K562 (cell line): ENCODE data around the gene CFAP53. TPM values are rescaled to one million over a fixed set of nuclear protein-coding genes. Genes with fewer than 3 reads are reported as not detected.
A peak's percentile ranks its signal among the peaks of the same experiment; 100 is the strongest.

ENCODE experiments used
- ATAC-seq: fragments of 200-7000 bp; cut with Tn5 transposase; 3 replicates; pipeline ENCODE4 v1.9.1; 2020; ENCODE audit warnings: moderate library complexity
- BruUV-seq: library from RNA; stranded (reverse); fragments of 400-500 nt; replicated peaks from 2 replicates; lab custom pipeline; 2021; lab: Mats Ljungman, UMichigan
- CTCF ChIA-PET: fragments of 300-600 bp; formaldehyde crosslinking; extraction: SDS; loops from one replicate; lab custom pipeline; 2021; ENCODE audit warnings: low intra/inter-chr PET ratio; lab: Yijun Ruan, JAX
- POLR2A ChIA-PET: fragments of 300-600, 350-650 bp; sonication (Branson Sonifier 250); formaldehyde crosslinking; extraction: SDS; loops from one replicate; lab custom pipeline; 2021; ENCODE audit warnings: antibody characterized with exemption, inconsistent platforms; lab: Yijun Ruan, JAX
- DNase-seq, 4 experiments: peaks; one replicate each; pipeline versions ENCODE4 v3.0.0 to v3.0.0-alpha.2; 2011 to 2018; ENCODE audit warnings: low spot score in 3 of 4, mixed read lengths in 3 of 4; ENCODE audit errors: extremely low read depth in 1 of 4
- FAIRE-seq: peaks from 2 replicates; lab custom pipeline; 2011; peaks lifted over from hg19 to GRCh38; lab: Jason Lieb, UNC
- H2AFZ ChIP-seq: 2 replicates; pipeline ENCODE4 v1.6.0; 2011; ENCODE audit warnings: low read depth, low read length, control low read depth, inconsistent platforms
- H3K27ac ChIP-seq: fragments of 200-600 bp; 3 replicates; pipeline ENCODE4 v1.8.0; 2011; ENCODE audit warnings: low read depth, mild to moderate bottlenecking, control low read depth, inconsistent platforms, low read length, moderate library complexity, mixed read lengths; ENCODE audit errors: extremely low read depth
- H3K27me3 ChIP-seq, 2 experiments: fragments of 300-600 bp in 1 of 2; 2 replicates in 1 of 2; 3 replicates in 1 of 2; pipeline versions ENCODE4 v1.6.0 to v1.8.0; 2011; ENCODE audit warnings: inconsistent platforms in 2 of 2, low read length in 2 of 2, mild to moderate bottlenecking in 1 of 2, mixed read lengths in 1 of 2, moderate library complexity in 1 of 2; ENCODE audit not compliant: control insufficient read depth in 2 of 2, insufficient read depth in 2 of 2
- H3K36me3 ChIP-seq: fragments of 300-600 bp; 3 replicates; pipeline ENCODE4 v1.8.0; 2011; ENCODE audit warnings: mild to moderate bottlenecking, low read length, inconsistent platforms; ENCODE audit not compliant: control insufficient read depth, insufficient read depth
- H3K4me1 ChIP-seq, 2 experiments: fragments of 200-600 bp in 1 of 2; replicated peaks in 1 of 2; 2 replicates in 1 of 2; 3 replicates in 1 of 2; pipeline versions ENCODE4 v1.5.1 to v1.8.0; 2011; ENCODE audit warnings: inconsistent platforms in 2 of 2, low read length in 2 of 2, mild to moderate bottlenecking in 1 of 2, mixed read lengths in 1 of 2, moderate library complexity in 1 of 2; ENCODE audit not compliant: control insufficient read depth in 2 of 2, insufficient read depth in 2 of 2
- H3K4me2 ChIP-seq: 2 replicates; pipeline ENCODE4 v1.6.1; 2011; ENCODE audit warnings: low read length, control low read depth, inconsistent platforms, mixed read lengths; ENCODE audit not compliant: insufficient read depth
- H3K4me3 ChIP-seq: fragments of 200-600 bp; sonication (generic), shearing (Covaris generic); 2 replicates; pipeline ENCODE4 v1.5.1; 2016; ENCODE audit warnings: control low read depth, inconsistent platforms
- H3K79me2 ChIP-seq: fragments of 200-600 bp; 3 replicates; pipeline ENCODE4 v1.8.0; 2011; ENCODE audit warnings: low read length, inconsistent platforms; ENCODE audit not compliant: control insufficient read depth, insufficient read depth
- H3K9ac ChIP-seq, 2 experiments: 2 replicates each; pipeline versions ENCODE4 v1.6.0 to v1.6.1; 2011; ENCODE audit warnings: low read depth in 2 of 2, low read length in 2 of 2, control low read depth in 1 of 2, inconsistent platforms in 1 of 2, mild to moderate bottlenecking in 1 of 2, mixed read lengths in 1 of 2; ENCODE audit not compliant: insufficient read depth in 1 of 2
- H3K9me1 ChIP-seq: one replicate; pipeline ENCODE4 v1.6.0; 2011; ENCODE audit warnings: inconsistent platforms, mild to moderate bottlenecking, low read length, moderate library complexity; ENCODE audit not compliant: control insufficient read depth, insufficient read depth
- H3K9me3 ChIP-seq: replicated peaks from 2 replicates; pipeline ENCODE4 v1.5.1; 2011; ENCODE audit warnings: low read depth, low read length, inconsistent platforms; ENCODE audit not compliant: control insufficient read depth, insufficient read depth
- H4K20me1 ChIP-seq: replicated peaks from 2 replicates; pipeline ENCODE4 v1.6.1; 2011; ENCODE audit warnings: low read length, inconsistent platforms, mixed read lengths; ENCODE audit not compliant: control insufficient read depth, insufficient read depth
- C11orf30 ChIP-seq: fragments of 450-650 bp; IDR thresholded peaks from 2 replicates; pipeline ENCODE4 v1.6.1; 2016; ENCODE audit warnings: low read depth, mild to moderate bottlenecking
- CEBPB ChIP-seq: fragments of 450-650 bp; IDR thresholded peaks from 2 replicates; pipeline ENCODE4 v1.6.1; 2016; ENCODE audit warnings: missing genetic modification characterization, missing compliant biosample characterization
- CEBPG ChIP-seq, 3 experiments: fragments of 200-800 bp in 1 of 3; sonication (Bioruptor generic) in 1 of 3; sonication (generic) in 1 of 3; formaldehyde crosslinking in 1 of 3; IDR thresholded peaks in 2 of 3; conservative IDR thresholded peaks in 1 of 3; 2 replicates each; pipeline versions ENCODE4 v1.6.1 to v1.8.0; 2016 to 2022; ENCODE audit warnings: missing compliant biosample characterization in 2 of 3, missing genetic modification characterization in 2 of 3, mild to moderate bottlenecking in 1 of 3, missing genetic modification reagents in 1 of 3
- WGBS: fragments of 100-300 bp; shearing (Covaris generic); methylation state at CpG from one replicate; pipeline ENCODE4 v1.1.6; 2016; ENCODE audit warnings: low coverage, mixed read lengths; ENCODE audit not compliant: insufficient coverage; ENCODE audit errors: missing lambda C conversion rate; 5-methylcytosine and 5-hydroxymethylcytosine counted together
- in situ Hi-C: fragments of 300-500 bp; cut with MboI; formaldehyde crosslinking; loops from 4 replicates; pipeline ENCODE4 v1.15.0; 2018; ENCODE audit warnings: inconsistent platforms, mixed read lengths
- intact Hi-C: fragments of 100-400 bp; cut with micrococcal nuclease; formaldehyde crosslinking; loops from 2 replicates; pipeline ENCODE4 v1.14.2; 2022
- polyA plus RNA-seq, 8 experiments: library from polyadenylated mRNA; depleted of rRNA in 4 of 8; stranded (reverse) in 5 of 8; unstranded in 3 of 8; fragments of >200 nt; fragmentation: Nextera tagmentation in 2 of 8; fragmentation: Illumina TruSeq in 1 of 8; extraction: Ambion mirVana in 2 of 8; extraction: Trizol in 1 of 8; gene quantifications; 2 replicates each; pipeline versions ENCODE4 v1.2.1 to v1.2.3, GENCODE V29; 2011 to 2014; ENCODE audit warnings: inconsistent platforms in 1 of 8, missing spikeins in 1 of 8
- total RNA-seq, 7 experiments: library from RNA; depleted of rRNA in 6 of 7; stranded (reverse); fragments of >200 nt in 6 of 7; fragmentation: Illumina TruSeq in 2 of 7; extraction: Trizol in 2 of 7; gene quantifications; 2 replicates each; pipeline versions ENCODE4 v1.2.1 to v1.2.3, GENCODE V29; 2011 to 2021; ENCODE audit warnings: low replicate concordance in 1 of 7
- TF ChIP-seq, protein P1 (sequence below): fragments of 250-450 bp; sonication (Bioruptor Pico); IDR thresholded peaks from 2 replicates; pipeline ENCODE4 v1.4.0; 2020; ENCODE audit warnings: mild to moderate bottlenecking

The CFAP53 gene
- total and polyA plus RNA-seq, 9 of the 15 experiments (the other 6 are each of a cell fraction or from before 2014, with no cell fraction given) = 0.21 to 1.9 (median 1.2) TPM

GRCh38 chr18:50311650-50312049, 45.4 kb upstream of the CFAP53 start:
- H3K27ac ChIP-seq = no peak overlapping the region
- no peaks in the 10 kb centered on the region for H3K36me3 ChIP-seq
- H3K4me3 ChIP-seq = no peak overlapping the region
- H3K9me3 ChIP-seq = peaks cover 5% of the 10 kb centered on the region; the same call in 1 of the 2 replicates
- CTCF ChIA-PET = interaction anchor here (0.6 kb wide), 1 partner anchor 14 kb away, joined by 4 read pairs; no protein-coding TSS in a partner anchor
- H3K9me1 ChIP-seq = no peaks in the 10 kb centered on the region
- no peak for ATAC-seq
- peak overlapping the region; percentile 71 for H2AFZ ChIP-seq
- no TSS peak for BruUV-seq
- 24% methylated on average over 3 of the region's 3 CpGs for WGBS
- no peaks in the 10 kb centered on the region for H3K27me3 ChIP-seq
- 0 out of 2 replicates have a peak overlapping the region, but pooled peaks have one; percentile 0 for H3K4me2 ChIP-seq
- intact Hi-C loops = no loop called here
- no peaks in the 10 kb centered on the region for H4K20me1 ChIP-seq
- TF ChIP-seq CEBPB (tag) = peak; percentile 73
- no peak for TF ChIP-seq CEBPG (CRISPR knock-in tag; IDR thresholded peaks at IDR 0.05)
- TF ChIP-seq CEBPG (tag; conservative IDR thresholded peaks at IDR 0.05 in 1 of 2, IDR thresholded peaks at IDR 0.05 in 1 of 2) = 0 out of 4 replicates have a peak, but pooled peaks of 1 of the 2 experiments have one; percentile 38
- 0 out of 2 replicates have a peak, but pooled peaks have one; percentile 7 for TF ChIP-seq C11orf30
- TF ChIP-seq, protein P1, sequence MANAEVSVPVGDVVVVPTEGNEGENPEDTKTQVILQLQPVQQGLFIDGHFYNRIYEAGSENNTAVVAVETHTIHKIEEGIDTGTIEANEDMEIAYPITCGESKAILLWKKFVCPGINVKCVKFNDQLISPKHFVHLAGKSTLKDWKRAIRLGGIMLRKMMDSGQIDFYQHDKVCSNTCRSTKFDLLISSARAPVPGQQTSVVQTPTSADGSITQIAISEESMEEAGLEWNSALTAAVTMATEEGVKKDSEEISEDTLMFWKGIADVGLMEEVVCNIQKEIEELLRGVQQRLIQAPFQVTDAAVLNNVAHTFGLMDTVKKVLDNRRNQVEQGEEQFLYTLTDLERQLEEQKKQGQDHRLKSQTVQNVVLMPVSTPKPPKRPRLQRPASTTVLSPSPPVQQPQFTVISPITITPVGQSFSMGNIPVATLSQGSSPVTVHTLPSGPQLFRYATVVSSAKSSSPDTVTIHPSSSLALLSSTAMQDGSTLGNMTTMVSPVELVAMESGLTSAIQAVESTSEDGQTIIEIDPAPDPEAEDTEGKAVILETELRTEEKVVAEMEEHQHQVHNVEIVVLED (CRISPR knock-in tag) = no peak
- TF ChIP-seq, all 486 proteins: peak for 3
- Histone ChIP-seq H3K9ac (no peak overlapping the region), H3K79me2 (no peaks in the 10 kb centered on the region), H3K4me1 (peaks cover 0 to 26% of the 10 kb centered on the region in 2 experiments; a peak in 3 of 5 replicates)
- POLR2A ChIA-PET = no interaction called here
- DNase-seq (no peak), FAIRE-seq (peak; percentile 55)
- in situ Hi-C loops = no loop called here
